NOMO-1 treated with dmso at 0.1 percent for 144 hours (cell line): Measurements from ENCODE around the gene XRCC3.
"Not testable (repeated sequence)": the region's sequence is repeated elsewhere in the genome, so short reads cannot be mapped to it uniquely, and the experiment has no call there.

Source experiments
- DNase-seq: peaks from one replicate; lab custom pipeline; 2025; ENCODE audit not compliant: unreplicated experiment; lab: John Stamatoyannopoulos, UW

XRCC3 gene

GRCh38 chr14:103671911-103672310 is 43.3 kb downstream of the XRCC3 start:
- no peak for DNase-seq

DNA sequence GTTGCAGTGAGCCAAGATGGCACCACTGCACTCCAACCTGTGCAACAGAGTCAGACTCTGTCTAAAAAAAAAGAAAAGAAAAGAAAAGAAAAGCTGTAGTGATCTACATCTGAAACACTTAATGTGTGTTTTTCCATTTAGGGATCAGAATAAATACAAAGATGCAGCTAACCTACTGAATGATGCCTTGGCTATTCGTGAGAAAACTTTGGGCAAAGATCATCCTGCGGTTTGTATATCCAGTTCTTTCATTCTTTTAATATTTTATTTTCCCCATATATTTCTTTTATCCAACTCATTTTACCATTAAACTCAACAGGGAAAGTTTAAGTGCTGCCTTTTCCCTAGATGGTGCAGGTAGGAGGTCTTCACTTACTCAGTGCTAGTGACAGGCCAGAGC is 45.9 kb downstream of the XRCC3 start:
- DNase-seq, result no peak

GRCh38 chr14:103668117-103668516 is 47.1 kb downstream of the XRCC3 start:
- no peak for DNase-seq

- no peak for DNase-seq
Observed at GRCh38 chr14:103667671-103668070, 47.6 kb downstream of the XRCC3 start.

DNA sequence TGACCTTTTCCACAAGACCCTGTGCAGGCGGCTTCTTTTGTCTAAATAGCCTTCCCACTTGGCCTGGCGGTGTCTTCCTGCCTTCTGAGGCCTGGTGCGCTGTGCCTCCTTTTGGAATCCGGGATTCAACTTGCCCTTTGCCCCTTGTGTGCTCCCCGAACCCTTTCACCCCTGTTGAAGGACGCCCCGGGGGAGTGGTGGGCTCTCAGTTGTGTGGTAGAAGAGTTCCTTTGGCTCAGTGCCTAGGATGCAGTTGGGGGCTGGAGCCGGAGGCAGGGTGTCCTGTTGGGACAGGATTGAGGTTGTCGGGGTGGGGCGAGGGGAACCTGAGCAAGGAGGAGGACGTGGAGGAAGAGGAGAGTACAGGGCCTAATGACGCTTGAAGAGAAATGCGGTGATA is 51.7 kb downstream of the XRCC3 start:
- DNase-seq, result no peak

DNA sequence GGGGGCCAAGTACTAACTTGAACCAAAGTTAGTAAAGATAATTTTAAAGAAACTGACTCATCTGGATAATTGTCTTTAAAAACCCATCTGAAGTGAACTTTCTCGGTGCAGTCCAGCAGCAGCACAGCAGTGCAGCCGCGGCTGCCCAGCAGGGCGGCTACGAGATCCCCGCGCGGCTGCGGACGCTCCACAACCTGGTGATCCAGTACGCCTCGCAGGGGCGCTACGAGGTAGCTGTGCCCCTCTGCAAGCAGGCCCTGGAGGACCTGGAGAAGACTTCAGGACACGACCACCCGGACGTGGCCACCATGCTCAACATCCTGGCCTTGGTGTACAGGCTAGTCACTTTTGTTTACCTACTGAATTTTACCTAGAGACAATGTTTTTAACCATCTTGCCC is 52.7 kb downstream of the XRCC3 start:
- no peak for DNase-seq

- no peak for DNase-seq
Observed at GRCh38 chr14:103662029-103662428, 53.2 kb downstream of the XRCC3 start.

DNA sequence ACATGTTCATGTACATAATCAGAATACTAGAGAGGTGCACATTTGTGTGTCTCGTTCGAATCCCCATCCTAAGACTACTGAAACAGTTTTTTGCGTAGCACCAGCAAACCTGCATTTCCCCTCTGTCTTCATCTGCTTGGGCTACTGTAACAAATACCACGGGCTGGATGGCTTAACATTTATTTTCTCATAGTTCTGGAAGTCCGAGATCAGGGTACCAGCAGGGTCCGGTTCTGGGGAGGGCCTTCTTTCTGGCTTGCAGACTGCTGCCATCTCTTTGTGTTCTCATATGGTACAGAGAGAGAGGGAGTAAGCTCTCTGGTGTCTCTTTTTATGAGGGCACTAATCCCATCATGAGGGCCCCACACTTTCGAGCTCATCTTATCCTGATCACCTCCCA is 55.6 kb downstream of the XRCC3 start:
- DNase-seq, result no peak

DNA sequence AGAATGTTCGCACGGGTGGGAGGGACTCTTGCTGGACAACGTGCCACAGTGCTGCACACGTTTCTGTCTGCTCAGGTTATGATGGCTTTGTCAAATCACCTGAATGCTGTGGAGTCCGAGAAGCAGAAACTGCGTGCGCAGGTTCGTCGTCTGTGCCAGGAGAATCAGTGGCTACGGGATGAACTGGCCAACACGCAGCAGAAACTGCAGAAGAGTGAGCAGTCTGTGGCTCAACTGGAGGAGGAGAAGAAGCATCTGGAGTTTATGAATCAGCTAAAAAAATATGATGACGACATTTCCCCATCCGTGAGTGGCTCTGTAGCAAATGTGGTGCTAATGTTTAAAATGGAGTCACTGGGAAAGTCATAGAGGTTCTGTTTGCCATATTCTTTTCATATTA is 57.8 kb downstream of the XRCC3 start:
- DNase-seq, result no peak

- DNase-seq, result no peak
Observed at GRCh38 chr14:103656756-103657133, 58.5 kb downstream of the XRCC3 start.

- DNase-seq, result peak; percentile 33
Observed at GRCh38 chr14:103656031-103656755, 59.1 kb downstream of the XRCC3 start.

GRCh38 chr14:103654619-103655018 is 60.6 kb downstream of the XRCC3 start:
- no peak for DNase-seq

- DNase-seq, result no peak
Observed at GRCh38 chr14:103653805-103654204, 61.4 kb downstream of the XRCC3 start.

DNA sequence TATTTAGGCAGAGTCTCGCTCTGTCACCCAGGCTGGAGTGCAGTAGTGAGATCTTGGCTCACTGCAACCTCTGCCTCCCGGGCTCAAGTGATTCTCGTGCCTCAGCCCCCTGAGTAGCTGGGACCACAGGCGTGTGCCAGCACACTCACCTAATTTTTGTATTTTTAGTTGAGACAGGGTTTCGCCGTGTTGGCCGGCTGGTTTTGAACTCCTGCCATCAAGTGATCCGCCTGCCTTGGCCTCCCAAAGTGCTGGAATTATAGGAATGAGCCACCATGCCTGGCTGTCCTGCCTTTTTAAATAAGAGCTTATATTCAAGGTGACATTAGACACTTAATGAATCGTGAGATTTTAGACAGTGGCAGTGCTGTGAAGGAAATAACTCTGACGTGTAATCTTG is 61.9 kb downstream of the XRCC3 start:
- DNase-seq, result not testable (repeated sequence)

GRCh38 chr14:103652806-103653205 is 62.4 kb downstream of the XRCC3 start:
- no peak for DNase-seq

DNA sequence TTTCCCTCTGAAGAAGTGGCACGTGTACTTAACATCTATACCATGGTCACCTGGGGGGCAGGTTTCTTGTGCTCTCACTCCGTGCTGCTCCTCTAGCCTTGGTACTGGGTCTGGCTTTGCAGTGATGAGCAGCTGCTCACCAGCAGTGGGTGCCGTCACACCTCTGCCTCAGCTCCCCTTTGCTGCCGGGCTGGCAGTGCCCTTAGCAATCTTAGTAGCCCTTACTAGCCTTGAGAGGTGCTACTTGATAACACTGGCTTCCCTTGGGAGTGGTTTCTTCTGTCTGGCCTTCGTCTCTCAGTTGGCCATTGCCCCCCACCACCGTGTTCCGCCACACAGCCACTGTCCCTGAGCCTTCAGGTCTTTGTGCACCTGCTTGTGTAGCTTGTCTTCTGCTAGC is 63.7 kb downstream of the XRCC3 start:
- DNase-seq, result no peak

DNA sequence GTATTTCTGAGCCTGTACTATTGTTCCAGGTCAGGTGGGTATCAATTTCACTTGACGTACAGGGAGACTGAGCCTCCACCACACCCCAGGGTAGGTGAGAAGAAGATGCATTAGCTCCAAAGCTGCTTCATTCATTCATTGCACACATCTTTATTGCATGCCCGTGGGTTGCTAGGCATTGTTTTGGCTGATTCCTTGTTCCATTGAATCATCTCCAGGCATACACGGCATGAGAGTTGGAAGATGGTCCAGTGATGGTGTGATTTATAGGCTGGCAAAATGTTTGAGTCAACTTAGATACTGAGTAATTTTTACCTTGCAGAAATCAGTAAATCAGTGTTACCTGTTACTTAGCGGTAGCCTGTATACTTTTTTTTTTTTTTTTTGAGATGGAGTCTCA is 65.0 kb downstream of the XRCC3 start:
- DNase-seq, result no peak

- no peak for DNase-seq
Observed at GRCh38 chr14:103649001-103649400, 66.2 kb downstream of the XRCC3 start.
